IMR-90 (cell line): ENCODE measurements around the gene SPEG. TPM values are rescaled to one million over a fixed set of nuclear protein-coding genes. Genes with fewer than 3 reads are reported as not detected.

Experiments
- ATAC-seq: fragments of 200-7000 bp; cut with Tn5 transposase; 2 replicates; pipeline ENCODE4 v1.9.1; 2020; ENCODE audit warnings: low read depth, mild to moderate bottlenecking, moderate library complexity
- BruUV-seq: library from RNA; stranded (reverse); fragments of 400-500 nt; replicated peaks from 2 replicates; lab custom pipeline; 2021; lab: Mats Ljungman, UMichigan
- CTCF ChIA-PET: fragments of 300-600 bp; formaldehyde crosslinking; extraction: SDS; loops from one replicate; lab custom pipeline; 2021; ENCODE audit warnings: antibody characterized with exemption; lab: Yijun Ruan, JAX
- POLR2A ChIA-PET: fragments of 300-600 bp; sonication (Branson Sonifier 250); formaldehyde crosslinking; loops from one replicate; lab custom pipeline; 2022; ENCODE audit warnings: antibody characterized with exemption; ENCODE audit not compliant: unreplicated experiment; lab: Charles Lee
- DNase-seq: peaks from one replicate; pipeline ENCODE4 v3.0.0; 2013
- H2AFZ ChIP-seq: replicated peaks from 2 replicates; pipeline ENCODE3; 2013; ENCODE audit warnings: low read length, mild to moderate bottlenecking; ENCODE audit not compliant: poor library complexity
- H2AK5ac ChIP-seq: 2 replicates; pipeline ENCODE4 v1.6.1; 2013; ENCODE audit warnings: low read depth, low read length, inconsistent platforms
- H2AK9ac ChIP-seq: replicated peaks from 2 replicates; pipeline ENCODE3; 2013; ENCODE audit warnings: mild to moderate bottlenecking, low read depth, low read length, moderate library complexity; ENCODE audit not compliant: poor library complexity
- H2BK120ac ChIP-seq: 2 replicates; pipeline ENCODE4 v1.6.1; 2013; ENCODE audit warnings: low read depth, low read length, inconsistent platforms
- H2BK15ac ChIP-seq: 3 replicates; pipeline ENCODE4 v1.6.1; 2013; ENCODE audit warnings: low read depth, low read length, inconsistent platforms
- H2BK20ac ChIP-seq: 2 replicates; pipeline ENCODE4 v1.6.1; 2013; ENCODE audit warnings: low read depth, mild to moderate bottlenecking, inconsistent platforms, low read length, moderate library complexity
- H2BK5ac ChIP-seq: 2 replicates; pipeline ENCODE4 v1.6.1; 2013; ENCODE audit warnings: mild to moderate bottlenecking, low read depth, low read length, inconsistent platforms; ENCODE audit not compliant: poor library complexity, severe bottlenecking
- H3K14ac ChIP-seq: replicated peaks from 2 replicates; pipeline ENCODE4 v1.6.1; 2013; ENCODE audit warnings: low read depth, low read length, inconsistent platforms
- H3K18ac ChIP-seq: 2 replicates; pipeline ENCODE4 v1.6.1; 2013; ENCODE audit warnings: low read depth, low read length, control low read depth
- H3K23ac ChIP-seq: 2 replicates; pipeline ENCODE4 v1.6.1; 2013; ENCODE audit warnings: low read depth, low read length, inconsistent platforms
- H3K27ac ChIP-seq: 2 replicates; pipeline ENCODE4 v1.5.1; 2013; ENCODE audit warnings: mild to moderate bottlenecking, control low read depth, low read length; ENCODE audit not compliant: insufficient read depth
- H3K27me3 ChIP-seq: 2 replicates; pipeline ENCODE4 v1.6.1; 2013; ENCODE audit warnings: low read length; ENCODE audit not compliant: control insufficient read depth, insufficient read depth
- H3K36me3 ChIP-seq: 2 replicates; pipeline ENCODE4 v1.6.1; 2013; ENCODE audit warnings: low read length, mixed read lengths; ENCODE audit not compliant: control insufficient read depth, insufficient read depth
- H3K4ac ChIP-seq: 2 replicates; pipeline ENCODE4 v1.6.1; 2013; ENCODE audit warnings: low read depth, low read length, inconsistent platforms
- H3K4me1 ChIP-seq: 2 replicates; pipeline ENCODE4 v1.6.1; 2013; ENCODE audit warnings: low read length, mixed read lengths; ENCODE audit not compliant: control insufficient read depth, insufficient read depth
- H3K4me2 ChIP-seq: 2 replicates; pipeline ENCODE4 v1.6.1; 2013; ENCODE audit warnings: low read depth, mild to moderate bottlenecking, control low read depth, low read length, moderate library complexity
- H3K4me3 ChIP-seq: 2 replicates; pipeline ENCODE4 v1.5.1; 2013; ENCODE audit warnings: low read depth, mild to moderate bottlenecking, control low read depth, low read length, moderate library complexity; ENCODE audit not compliant: insufficient read depth
- H3K56ac ChIP-seq: 2 replicates; pipeline ENCODE4 v1.6.1; 2013; ENCODE audit warnings: low read length, inconsistent platforms; ENCODE audit not compliant: insufficient read depth; ENCODE audit errors: extremely low read depth
- H3K79me1 ChIP-seq, 2 experiments: 2 replicates each; pipeline ENCODE4 v1.6.1; 2013; ENCODE audit warnings: low read length in 2 of 2, inconsistent platforms in 1 of 2, low read depth in 1 of 2
- H3K9ac ChIP-seq: 2 replicates; pipeline ENCODE4 v1.6.1; 2013; ENCODE audit warnings: low read depth, low read length, control low read depth
- H3K9me1 ChIP-seq: 2 replicates; pipeline ENCODE4 v1.6.1; 2013; ENCODE audit warnings: low read length, inconsistent platforms; ENCODE audit not compliant: insufficient read depth
- H3K9me3 ChIP-seq: 2 replicates; pipeline ENCODE4 v1.6.1; 2013; ENCODE audit warnings: low read length; ENCODE audit not compliant: control insufficient read depth, insufficient read depth
- H4K20me1 ChIP-seq: 2 replicates; pipeline ENCODE4 v1.6.1; 2013; ENCODE audit warnings: low read length, inconsistent platforms; ENCODE audit not compliant: insufficient read depth
- H4K5ac ChIP-seq: 2 replicates; pipeline ENCODE4 v1.6.1; 2013; ENCODE audit warnings: mild to moderate bottlenecking, low read depth, low read length, control low read depth
- H4K8ac ChIP-seq, 2 experiments: 2 replicates each; pipeline ENCODE4 v1.6.1; 2013; ENCODE audit warnings: low read depth in 2 of 2, low read length in 2 of 2, control low read depth in 1 of 2, inconsistent platforms in 1 of 2
- H4K91ac ChIP-seq: 2 replicates; pipeline ENCODE4 v1.6.1; 2013; ENCODE audit warnings: low read depth, low read length, inconsistent platforms; ENCODE audit not compliant: insufficient read depth
- FOS ChIP-seq: fragments of 150-350 bp; IDR thresholded peaks from 2 replicates; pipeline ENCODE4 v1.6.1; 2016; ENCODE audit warnings: low read depth, low read length
- MAZ ChIP-seq: IDR thresholded peaks from 2 replicates; pipeline ENCODE4 v1.6.1; 2012; ENCODE audit warnings: low read depth, mild to moderate bottlenecking, low read length, improper control_type of control experiment, moderate library complexity, borderline replicate concordance
- MXI1 ChIP-seq: IDR thresholded peaks from 2 replicates; pipeline ENCODE4 v1.6.1; 2012; ENCODE audit warnings: low read depth, mild to moderate bottlenecking, low read length, moderate library complexity, borderline replicate concordance
- POLR2A ChIP-seq: IDR thresholded peaks from 2 replicates; pipeline ENCODE4 v1.6.1; 2012; ENCODE audit warnings: mild to moderate bottlenecking, low read depth, low read length
- RAD21 ChIP-seq: IDR thresholded peaks from 2 replicates; pipeline ENCODE4 v1.6.1; 2012; ENCODE audit warnings: low read length, improper control_type of control experiment
- RCOR1 ChIP-seq: IDR thresholded peaks from 2 replicates; pipeline ENCODE4 v1.6.1; 2012; ENCODE audit warnings: mild to moderate bottlenecking, low read length, improper control_type of control experiment; ENCODE audit not compliant: insufficient replicate concordance
- USF2 ChIP-seq: fragments of 150-350 bp; IDR thresholded peaks from 2 replicates; pipeline ENCODE4 v1.6.1; 2017; ENCODE audit warnings: mild to moderate bottlenecking, antibody characterized with exemption, low read length, low read depth
- WGBS, 2 experiments: methylation state at CpG; one replicate each; pipeline versions ENCODE4 v1.1.5 to v1.1.7; 2013; ENCODE audit warnings: missing lambda C conversion rate in 2 of 2; ENCODE audit not compliant: insufficient read length in 1 of 2; ENCODE audit errors: extremely low coverage in 2 of 2; 5-methylcytosine and 5-hydroxymethylcytosine counted together
- dilution Hi-C: fragments of 300-500 bp; cut with HindIII; formaldehyde crosslinking; loops from one replicate; pipeline ENCODE4 v1.14.3; 2018; ENCODE audit warnings: low sequenced_read_pairs; ENCODE audit not compliant: unreplicated experiment
- in situ Hi-C: fragments of 300-500 bp; cut with MboI; formaldehyde crosslinking; loops from 3 replicates; pipeline ENCODE4 v1.14.3; 2019; ENCODE audit warnings: low sequenced_read_pairs, inconsistent platforms, mixed read lengths
- intact Hi-C: fragments of 100-400 bp; cut with micrococcal nuclease; formaldehyde crosslinking; loops from 2 replicates; pipeline ENCODE4 v1.10.0; 2022
- polyA plus RNA-seq, 3 experiments: library from polyadenylated mRNA; depleted of rRNA; stranded (reverse); fragments of >200 nt; gene quantifications; 2 replicates each; pipeline ENCODE4 v1.2.3, GENCODE V29; 2012; ENCODE audit warnings: low replicate concordance in 1 of 3
- total RNA-seq: library from RNA; depleted of rRNA; stranded (reverse); fragments of >200 nt; gene quantifications from 2 replicates; pipeline ENCODE4 v1.2.3, GENCODE V29; 2012

The SPEG gene
- total and polyA plus RNA-seq, 2 of the 4 experiments (the other 2 are of a cell fraction), result 6.8 to 81.6 TPM

GRCh38 chr2:219498280-219499057 lies 63.8 kb downstream of the SPEG start, which contains the start of gene GMPPA:
Gene GMPPA (plus strand): TSS chr2:219498891. CDS start chr2:219499976, 1,085 bp downstream.
- CTCF ChIA-PET, result interaction anchor here (0.6 to 4.1 kb wide), 4 partner anchors 11 to 488 kb away, joined by 3 to 28 read pairs (median 4); no protein-coding TSS in a partner anchor
- H3K9me3 ChIP-seq, result no peaks in the 10 kb centered on the region

More at GRCh38 chr2:219498280-219499057, 63.8 kb downstream of the SPEG start, which contains the start of gene GMPPA:
- peak within 1 kb of the TSS; percentile 99 for H3K4ac ChIP-seq
- H2AFZ ChIP-seq, result peak within 1 kb of the TSS; percentile 98
- H3K27ac ChIP-seq, result peak within 1 kb of the TSS; percentile 89
- POLR2A ChIA-PET, result interaction anchor here (0.6 to 1.4 kb wide), 5 partner anchors 10 to 46 kb away, joined by 3 to 4 read pairs (median 3); no protein-coding TSS in a partner anchor
- H3K23ac ChIP-seq, result peak within 1 kb of the TSS; percentile 97
- peak; percentile 85 for ATAC-seq
- H3K4me1 ChIP-seq, result peaks cover 15% of the 10 kb centered on the region
- peak within 1 kb of the TSS; percentile 36; the same call in 1 of the 3 replicates for H2BK15ac ChIP-seq
- no peak within 1 kb of the TSS for H2BK20ac ChIP-seq
- intact Hi-C loops (loop anchor here (1.0 to 2.0 kb wide), 2 partner anchors 23 to 38 kb away; no protein-coding TSS in a partner anchor), in situ Hi-C loops (no loop called here), dilution Hi-C loops (no loop called here)
- H2AK5ac ChIP-seq, result peak within 1 kb of the TSS; percentile 88
- DNase-seq, result peak; percentile 99
- H3K14ac ChIP-seq, result peak within 1 kb of the TSS; percentile 100
- peaks cover 8% of the 10 kb centered on the region for H3K36me3 ChIP-seq
- WGBS, 2 experiments, result 0% methylated on average over 16 of the region's 49 CpGs; no CpG with 5 or more reads in 1 of the 2 experiments
- peak within 1 kb of the TSS; percentile 60 for H2BK120ac ChIP-seq
- peak within 1 kb of the TSS; percentile 93 for H3K56ac ChIP-seq
- H3K18ac ChIP-seq, result peak within 1 kb of the TSS; percentile 47
- peak within 1 kb of the TSS; percentile 65 for H4K5ac ChIP-seq
- H4K8ac ChIP-seq, result peak within 1 kb of the TSS; percentile 76 to 97
- peak within 1 kb of the TSS; percentile 90 for H2BK5ac ChIP-seq
- no peaks in the 10 kb centered on the region for H4K20me1 ChIP-seq
- peak within 1 kb of the TSS; percentile 62 for H3K4me3 ChIP-seq
- BruUV-seq, result no TSS peak
- peak within 1 kb of the TSS; percentile 83 for H3K4me2 ChIP-seq
- peak within 1 kb of the TSS; percentile 96 for H4K91ac ChIP-seq
- TF ChIP-seq RCOR1 (peak; percentile 61), MAZ (peak; percentile 77), FOS (no peak), USF2 (peak; percentile 91), MXI1 (0 out of 2 replicates have a peak, but pooled peaks have one; percentile 3), RAD21 (no peak), POLR2A (peak; percentile 86)
- H3K79me1 ChIP-seq, result peaks cover 18 to 32% of the 10 kb centered on the region in 2 experiments
- peak within 1 kb of the TSS; percentile 100 for H2AK9ac ChIP-seq
- H3K27me3 ChIP-seq, result no peaks in the 10 kb centered on the region; the same call in 1 of the 2 replicates
- H3K9ac ChIP-seq, result peak within 1 kb of the TSS; percentile 91
- peaks cover 12% of the 10 kb centered on the region for H3K9me1 ChIP-seq
